ENCODE measurements around the gene STRN4.

STRN4 gene

DNA sequence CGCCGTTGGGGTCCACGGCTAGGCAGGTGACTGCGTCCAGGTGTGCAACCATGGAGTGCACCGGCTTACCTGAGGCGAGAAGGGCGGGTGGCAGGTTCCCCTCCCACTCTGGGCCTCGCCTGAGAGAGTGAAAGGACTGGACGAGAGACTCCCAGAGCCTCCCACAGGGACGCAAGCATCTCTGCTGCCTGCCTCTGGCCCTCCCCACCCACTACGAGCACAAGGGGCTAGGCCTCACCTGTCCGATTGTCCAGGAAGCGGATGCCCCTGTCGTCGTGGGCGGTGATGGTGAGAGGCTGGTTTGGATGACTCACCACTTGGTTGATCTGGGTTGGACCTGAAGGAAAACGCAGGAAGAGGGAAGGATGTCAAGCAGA, 24.3 kb downstream of the STRN4 start:
- H3K27ac ChIP-seq (ENCODE audit: low read length), result no peak overlapping the region
- H3K36me3 ChIP-seq (ENCODE audit: control insufficient read depth in 1 of 2, insufficient read depth in 2 of 2, low read length in 2 of 2), result peaks cover 37 to 69% of the 10 kb centered on the region in 2 donors
- peaks cover 0 to 17% of the 10 kb centered on the region in 2 donors for H3K4me1 ChIP-seq (ENCODE audit: control insufficient read depth in 1 of 2, insufficient read depth in 2 of 2, low read length in 2 of 2)
- H3K27me3 ChIP-seq (ENCODE audit: low read depth, low read length), result no peaks in the 10 kb centered on the region
- H3K4me3 ChIP-seq (ENCODE audit: low read depth in 1 of 2, low read length in 2 of 2), result no peak overlapping the region
- H3K9me3 ChIP-seq (ENCODE audit: control insufficient read depth in 1 of 2, low read length in 2 of 2), result no peaks in the 10 kb centered on the region

DNA sequence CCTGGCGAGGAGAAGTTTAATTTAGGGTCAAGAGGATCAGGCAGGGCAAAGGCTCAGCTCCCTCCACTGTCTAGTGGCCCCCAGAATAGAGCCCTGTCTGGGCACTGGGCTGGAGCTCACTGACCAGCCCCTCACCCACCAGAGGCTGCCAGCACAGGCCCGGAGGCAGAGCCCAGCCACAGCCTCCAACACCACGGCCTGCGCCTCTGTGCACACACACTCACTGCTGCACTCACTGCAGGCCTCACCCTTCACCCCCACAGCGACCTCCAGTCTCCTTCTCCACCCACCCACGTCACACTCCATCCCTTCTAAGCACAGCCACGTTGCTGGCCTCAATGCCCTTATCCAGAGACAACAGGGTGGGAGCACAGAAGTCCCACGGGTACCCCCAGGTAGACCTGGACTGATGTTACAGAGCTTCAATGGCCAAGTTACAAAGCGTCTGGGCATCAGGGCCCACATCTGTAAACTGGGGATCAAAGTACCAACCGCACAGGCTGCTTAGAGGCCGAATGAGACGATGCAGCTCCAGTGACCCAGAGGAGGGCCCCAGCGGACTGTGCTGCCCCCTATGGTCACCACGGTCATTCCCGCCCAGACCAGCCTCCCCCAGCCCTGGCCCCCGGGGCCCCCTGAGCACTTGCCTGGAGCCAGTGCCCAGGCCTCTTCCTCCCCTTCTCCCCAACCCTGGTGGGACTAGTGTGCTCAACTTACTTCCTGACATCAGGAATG, 24.8 kb downstream of the STRN4 start:
- H3K9me3 ChIP-seq (ENCODE audit: control insufficient read depth in 1 of 2, low read length in 2 of 2), result no peaks in the 10 kb centered on the region
- H3K27ac ChIP-seq (ENCODE audit: low read length), result no peak overlapping the region
- no peaks in the 10 kb centered on the region for H3K27me3 ChIP-seq (ENCODE audit: low read depth, low read length)
- peaks cover 37 to 64% of the 10 kb centered on the region in 2 donors for H3K36me3 ChIP-seq (ENCODE audit: control insufficient read depth in 1 of 2, insufficient read depth in 2 of 2, low read length in 2 of 2)
- H3K4me3 ChIP-seq (ENCODE audit: low read depth in 1 of 2, low read length in 2 of 2), result no peak overlapping the region
- peaks cover 0 to 14% of the 10 kb centered on the region in 2 donors for H3K4me1 ChIP-seq (ENCODE audit: control insufficient read depth in 1 of 2, insufficient read depth in 2 of 2, low read length in 2 of 2)

DNA sequence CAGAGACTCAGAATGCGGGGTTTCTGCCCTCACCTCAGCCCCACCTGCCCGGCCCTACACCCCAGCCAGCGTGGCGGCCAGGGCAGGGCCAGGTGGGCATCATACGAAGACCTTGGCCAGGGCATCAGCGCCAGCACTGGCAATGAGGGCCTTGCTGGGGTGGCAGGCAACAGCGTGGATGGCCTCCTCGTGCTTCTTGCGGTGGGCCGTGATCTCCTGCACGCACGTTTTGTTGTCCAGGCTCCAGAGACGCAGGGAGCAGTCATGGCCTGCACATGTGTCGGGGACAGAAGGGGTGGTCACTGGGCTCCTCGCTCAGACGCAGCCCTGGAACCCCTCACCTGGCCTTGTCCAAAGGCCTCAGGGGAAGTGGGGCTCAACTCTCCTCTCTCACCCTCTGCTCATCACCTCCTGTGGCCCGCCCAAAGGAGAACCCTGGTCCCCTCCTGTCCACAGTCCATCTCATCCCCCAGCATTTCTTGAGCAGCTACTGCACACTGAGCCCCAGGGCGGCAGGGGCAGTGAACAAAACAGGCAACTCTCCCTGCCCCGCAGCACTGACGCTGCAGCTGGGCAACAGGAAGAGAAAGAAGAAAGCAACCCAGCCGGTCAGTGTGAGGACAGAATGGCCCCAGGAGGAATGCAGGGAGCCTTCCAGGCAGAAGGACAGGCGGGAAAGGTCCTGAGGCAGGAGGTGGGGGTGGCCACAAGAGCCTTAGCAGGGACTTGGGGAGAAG, 25.6 kb downstream of the STRN4 start:
- Histone ChIP-seq H3K27ac (ENCODE audit: low read length) (no peak overlapping the region), H3K4me3 (ENCODE audit: low read depth in 1 of 2, low read length in 2 of 2) (no peak overlapping the region), H3K4me1 (ENCODE audit: control insufficient read depth in 1 of 2, insufficient read depth in 2 of 2, low read length in 2 of 2) (peaks cover under 1 to 16% of the 10 kb centered on the region in 2 donors), H3K36me3 (ENCODE audit: control insufficient read depth in 1 of 2, insufficient read depth in 2 of 2, low read length in 2 of 2) (peaks cover 31 to 56% of the 10 kb centered on the region in 2 donors), H3K9me3 (ENCODE audit: control insufficient read depth in 1 of 2, low read length in 2 of 2) (no peaks in the 10 kb centered on the region), H3K27me3 (ENCODE audit: low read depth, low read length) (no peaks in the 10 kb centered on the region)

DNA sequence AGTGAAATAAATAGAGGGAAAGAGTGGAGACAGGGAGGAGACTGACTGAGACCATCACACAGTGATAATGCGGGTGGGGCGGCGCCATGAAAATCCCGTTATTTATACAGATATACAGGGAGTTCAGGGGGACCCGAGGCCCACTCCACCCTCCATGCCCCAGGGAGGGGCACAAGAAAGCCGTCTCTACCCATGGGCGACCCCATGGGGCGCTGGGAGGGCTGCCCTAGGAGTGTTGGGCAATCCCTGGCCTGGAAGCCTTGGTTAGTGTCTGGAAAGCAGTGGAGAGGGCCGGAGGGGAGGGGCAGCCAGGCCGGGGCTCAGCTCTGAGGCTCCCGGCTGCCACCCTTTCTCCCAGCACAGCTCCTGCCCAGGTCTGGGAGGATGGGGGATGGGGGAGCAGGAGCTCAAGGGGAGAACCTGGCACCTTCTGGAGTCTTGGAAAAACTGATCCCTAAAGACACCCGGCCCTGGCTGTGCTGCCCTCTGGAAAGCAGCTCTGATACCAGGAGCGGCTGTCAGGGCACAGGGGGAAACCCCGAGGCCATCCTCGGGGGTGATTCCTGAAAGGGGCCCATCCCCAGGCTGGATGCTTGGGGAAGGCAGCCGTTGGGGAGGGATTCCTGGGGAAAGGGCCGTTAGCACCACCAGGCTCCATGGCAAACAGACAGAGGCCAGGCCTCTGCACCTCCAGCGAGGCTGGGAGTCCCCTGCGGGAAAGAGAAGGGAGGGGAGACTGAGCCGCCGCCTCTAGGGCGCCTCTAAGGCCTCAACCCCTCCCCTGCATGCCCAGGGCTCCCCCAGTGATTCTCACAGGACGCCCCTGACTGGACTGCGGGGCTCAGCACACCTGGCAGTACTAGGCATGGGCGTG, 26.4 kb downstream of the STRN4 start:
- Histone ChIP-seq H3K27ac (ENCODE audit: low read length) (no peak overlapping the region), H3K4me1 (ENCODE audit: control insufficient read depth in 1 of 2, insufficient read depth in 2 of 2, low read length in 2 of 2) (peaks cover 4 to 22% of the 10 kb centered on the region in 2 donors)

DNA sequence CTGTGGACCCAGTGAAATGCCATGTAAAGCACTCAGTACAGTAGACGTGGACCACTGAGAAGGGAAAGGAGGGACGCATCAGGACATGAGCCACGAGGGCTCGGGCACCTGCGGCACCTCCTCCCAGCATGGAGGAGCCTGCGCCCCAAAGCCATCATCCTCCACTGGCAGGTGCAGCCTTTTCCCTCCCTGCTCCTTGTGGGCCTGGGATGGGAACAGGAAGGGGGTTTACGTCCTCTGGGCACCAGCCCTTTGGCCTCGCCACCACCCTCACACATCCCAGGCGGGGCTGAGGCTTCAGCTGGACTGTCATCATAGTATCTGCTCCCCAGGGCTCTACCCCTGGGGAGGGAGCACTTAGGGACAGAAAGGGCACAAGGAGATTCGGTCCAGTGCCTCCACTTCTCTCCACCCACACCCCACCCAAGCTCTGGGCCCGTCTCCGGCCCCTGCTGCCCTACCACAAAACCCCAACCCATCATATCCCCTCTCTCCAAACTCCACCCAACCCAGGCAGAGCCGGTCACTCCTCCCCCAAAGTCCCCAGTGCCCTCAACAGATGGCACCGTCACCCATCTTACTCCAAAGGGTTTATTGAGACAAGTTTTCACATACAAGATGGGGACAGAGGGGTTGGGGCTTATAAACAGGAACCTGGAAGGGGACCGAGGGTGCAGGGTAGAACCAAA, 27.2 kb downstream of the STRN4 start:
- Histone ChIP-seq H3K4me3 (ENCODE audit: low read depth in 1 of 2, low read length in 2 of 2) (no peak overlapping the region), H3K9me3 (ENCODE audit: control insufficient read depth in 1 of 2, low read length in 2 of 2) (no peaks in the 10 kb centered on the region), H3K27ac (ENCODE audit: low read length) (no peak overlapping the region), H3K36me3 (ENCODE audit: control insufficient read depth in 1 of 2, insufficient read depth in 2 of 2, low read length in 2 of 2) (peaks cover 22 to 41% of the 10 kb centered on the region in 2 donors), H3K27me3 (ENCODE audit: low read depth, low read length) (no peaks in the 10 kb centered on the region), H3K4me1 (ENCODE audit: control insufficient read depth in 1 of 2, insufficient read depth in 2 of 2, low read length in 2 of 2) (peaks cover 4 to 22% of the 10 kb centered on the region in 2 donors)

More for the DNA sequence above, 26.4 kb downstream of the STRN4 start:
- H3K4me3 ChIP-seq (ENCODE audit: low read depth in 1 of 2, low read length in 2 of 2), result no peak overlapping the region
- no peaks in the 10 kb centered on the region for H3K27me3 ChIP-seq (ENCODE audit: low read depth, low read length)
- peaks cover 29 to 49% of the 10 kb centered on the region in 2 donors for H3K36me3 ChIP-seq (ENCODE audit: control insufficient read depth in 1 of 2, insufficient read depth in 2 of 2, low read length in 2 of 2)
- no peaks in the 10 kb centered on the region for H3K9me3 ChIP-seq (ENCODE audit: control insufficient read depth in 1 of 2, low read length in 2 of 2)

DNA sequence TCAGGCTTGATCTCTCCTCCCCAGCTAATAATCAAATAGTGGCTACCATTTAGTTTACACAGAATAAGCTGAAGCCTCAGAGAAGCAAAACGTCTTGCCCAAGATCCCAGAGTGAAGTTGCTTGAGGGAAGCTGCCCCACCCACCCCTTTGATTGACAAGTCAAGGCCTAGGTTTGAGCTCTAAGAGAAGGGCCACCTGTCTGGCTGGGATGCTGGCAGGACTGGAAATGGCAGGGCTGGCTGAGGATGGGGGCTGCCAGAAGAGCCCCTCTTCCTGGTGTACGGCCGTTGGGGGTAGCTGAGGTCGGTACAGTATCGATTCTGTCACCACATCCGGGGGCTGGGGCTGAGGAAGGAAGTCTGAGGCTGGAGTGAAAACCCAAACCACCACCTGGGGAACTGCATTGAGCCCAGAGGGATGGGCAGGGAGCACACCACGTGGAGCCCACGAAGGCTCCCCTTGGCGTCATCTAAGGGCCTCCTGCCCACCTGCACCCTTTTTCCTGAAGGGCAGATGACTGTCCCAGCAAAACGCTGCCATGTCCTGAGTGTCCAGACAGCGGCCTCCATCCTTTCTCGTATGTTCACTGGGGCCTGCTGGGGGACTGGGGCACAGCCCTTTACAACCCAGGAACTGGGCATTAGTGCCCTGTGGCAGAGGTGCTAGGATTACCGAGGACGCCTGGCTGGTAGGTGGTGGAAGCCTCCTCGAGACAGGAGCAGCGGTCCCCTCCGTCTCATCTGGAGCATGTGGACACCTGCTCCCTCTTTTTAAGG, 27.9 kb downstream of the STRN4 start:
- Histone ChIP-seq H3K4me3 (ENCODE audit: low read depth in 1 of 2, low read length in 2 of 2) (peak overlapping the region in 1 of 2 donors; percentile 81), H3K36me3 (ENCODE audit: control insufficient read depth in 1 of 2, insufficient read depth in 2 of 2, low read length in 2 of 2) (peaks cover 17 to 36% of the 10 kb centered on the region in 2 donors), H3K9me3 (ENCODE audit: control insufficient read depth in 1 of 2, low read length in 2 of 2) (no peaks in the 10 kb centered on the region), H3K4me1 (ENCODE audit: control insufficient read depth in 1 of 2, insufficient read depth in 2 of 2, low read length in 2 of 2) (peaks cover 4 to 23% of the 10 kb centered on the region in 2 donors), H3K27ac (ENCODE audit: low read length) (peak overlapping the region; percentile 13), H3K27me3 (ENCODE audit: low read depth, low read length) (no peaks in the 10 kb centered on the region)

DNA sequence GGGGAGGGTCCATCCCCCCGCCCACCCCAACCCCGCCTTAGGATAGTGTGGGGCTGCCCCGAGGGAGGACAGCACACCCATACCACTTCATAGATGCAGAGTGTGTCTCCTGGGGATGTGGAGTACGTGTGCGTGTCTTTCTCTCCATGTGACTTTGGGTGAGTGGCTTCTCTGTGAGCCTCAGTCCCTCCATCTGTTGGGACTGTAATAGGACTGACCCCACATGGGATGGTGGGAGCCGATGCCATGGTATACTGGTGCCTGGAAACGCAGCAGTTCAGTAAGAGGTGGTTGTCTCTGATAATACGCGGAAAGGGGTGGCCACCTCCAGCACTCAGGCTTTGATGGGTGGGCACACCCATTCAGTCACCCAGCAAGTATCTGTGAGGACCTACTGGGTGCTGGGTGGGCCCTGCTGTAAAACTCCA, 28.5 kb downstream of the STRN4 start:
- no peaks in the 10 kb centered on the region for H3K9me3 ChIP-seq (ENCODE audit: control insufficient read depth in 1 of 2, low read length in 2 of 2)
- peaks cover 4 to 25% of the 10 kb centered on the region in 2 donors for H3K4me1 ChIP-seq (ENCODE audit: control insufficient read depth in 1 of 2, insufficient read depth in 2 of 2, low read length in 2 of 2)
- peaks cover 14 to 30% of the 10 kb centered on the region in 2 donors for H3K36me3 ChIP-seq (ENCODE audit: control insufficient read depth in 1 of 2, insufficient read depth in 2 of 2, low read length in 2 of 2)
- H3K27ac ChIP-seq (ENCODE audit: low read length), result peak overlapping the region; percentile 13
- peak overlapping the region; percentile 79 to 81 for H3K4me3 ChIP-seq (ENCODE audit: low read depth in 1 of 2, low read length in 2 of 2)
- H3K27me3 ChIP-seq (ENCODE audit: low read depth, low read length), result no peaks in the 10 kb centered on the region

DNA sequence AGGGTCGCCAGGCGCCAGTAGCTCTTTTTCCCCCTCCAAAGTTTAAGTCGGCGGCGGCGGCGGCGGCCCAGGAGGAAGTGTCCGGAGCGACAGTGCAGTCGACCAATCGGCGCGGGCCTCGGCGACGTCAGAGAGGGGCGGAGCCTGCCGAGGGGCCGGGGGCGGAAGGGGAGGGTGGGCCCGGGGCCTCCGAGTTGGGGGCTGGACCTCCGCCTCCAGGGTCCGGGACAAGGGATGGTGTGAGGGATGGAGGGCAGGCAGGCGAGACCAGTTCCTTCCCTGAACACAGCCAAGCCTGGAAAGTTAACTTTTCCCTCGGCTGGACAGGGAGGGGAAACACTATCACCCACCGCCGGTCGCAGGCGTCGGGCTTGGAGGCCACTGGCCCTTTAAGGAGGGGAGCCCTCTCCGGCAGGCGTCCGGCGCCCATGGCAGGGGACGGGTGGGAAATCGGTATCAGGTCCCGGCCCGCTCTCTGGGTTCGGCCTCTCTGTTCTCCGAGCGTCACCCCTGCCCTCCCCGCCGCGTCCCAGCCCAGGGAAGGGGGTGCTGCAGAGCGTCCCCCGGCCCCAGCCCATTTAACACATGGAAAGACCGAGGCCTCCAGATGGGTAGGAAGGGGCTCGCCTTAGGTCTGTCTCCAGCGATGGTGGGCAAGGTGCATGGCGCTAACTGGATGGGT, 29.1 kb downstream of the STRN4 start, which contains the start of gene PRKD2:
TSS of gene PRKD2 (minus strand) at position 81 of the 682 bp plus-strand sequence. CDS start 744 bp downstream, outside the sequence.
- Histone ChIP-seq H3K9me3 (ENCODE audit: control insufficient read depth in 1 of 2, low read length in 2 of 2) (no peaks in the 10 kb centered on the region), H3K4me3 (ENCODE audit: low read depth in 1 of 2, low read length in 2 of 2) (peak within 1 kb of the TSS; percentile 79 to 81), H3K36me3 (ENCODE audit: control insufficient read depth in 1 of 2, insufficient read depth in 2 of 2, low read length in 2 of 2) (peaks cover 9 to 25% of the 10 kb centered on the region in 2 donors), H3K27ac (ENCODE audit: low read length) (peak within 1 kb of the TSS; percentile 95), H3K27me3 (ENCODE audit: low read depth, low read length) (no peaks in the 10 kb centered on the region), H3K4me1 (ENCODE audit: control insufficient read depth in 1 of 2, insufficient read depth in 2 of 2, low read length in 2 of 2) (peaks cover 4 to 25% of the 10 kb centered on the region in 2 donors)

DNA sequence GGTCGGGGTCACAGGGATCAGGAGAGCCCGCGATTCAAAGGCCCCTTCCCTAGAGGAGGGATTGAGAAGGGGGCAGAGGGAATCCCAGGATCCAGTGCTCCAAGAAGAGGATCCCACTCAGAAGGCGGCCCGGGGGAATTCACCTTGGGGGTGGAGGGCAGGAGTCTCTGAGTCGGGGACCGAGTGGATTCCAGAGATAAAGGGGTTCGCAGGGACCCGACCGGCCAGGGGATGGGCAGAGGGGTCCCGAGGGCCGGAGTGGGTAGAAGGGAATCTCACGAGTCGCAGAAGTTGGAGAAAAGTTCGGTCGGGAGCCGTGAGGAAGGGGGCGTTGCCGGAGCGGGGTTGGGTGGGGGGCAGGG, 29.6 kb downstream of the STRN4 start:
- H3K4me1 ChIP-seq (ENCODE audit: control insufficient read depth in 1 of 2, insufficient read depth in 2 of 2, low read length in 2 of 2), result peaks cover 4 to 25% of the 10 kb centered on the region in 2 donors
- H3K9me3 ChIP-seq (ENCODE audit: control insufficient read depth in 1 of 2, low read length in 2 of 2), result no peaks in the 10 kb centered on the region
- no peaks in the 10 kb centered on the region for H3K27me3 ChIP-seq (ENCODE audit: low read depth, low read length)
- H3K36me3 ChIP-seq (ENCODE audit: control insufficient read depth in 1 of 2, insufficient read depth in 2 of 2, low read length in 2 of 2), result peaks cover 6 to 20% of the 10 kb centered on the region in 2 donors
- H3K27ac ChIP-seq (ENCODE audit: low read length), result peak overlapping the region; percentile 95
- H3K4me3 ChIP-seq (ENCODE audit: low read depth in 1 of 2, low read length in 2 of 2), result peak overlapping the region; percentile 76 to 81

Measured in muscle layer of duodenum (tissue), 2 donors.